ENCODE results near the gene DEGS2.

The DEGS2 gene

DNA sequence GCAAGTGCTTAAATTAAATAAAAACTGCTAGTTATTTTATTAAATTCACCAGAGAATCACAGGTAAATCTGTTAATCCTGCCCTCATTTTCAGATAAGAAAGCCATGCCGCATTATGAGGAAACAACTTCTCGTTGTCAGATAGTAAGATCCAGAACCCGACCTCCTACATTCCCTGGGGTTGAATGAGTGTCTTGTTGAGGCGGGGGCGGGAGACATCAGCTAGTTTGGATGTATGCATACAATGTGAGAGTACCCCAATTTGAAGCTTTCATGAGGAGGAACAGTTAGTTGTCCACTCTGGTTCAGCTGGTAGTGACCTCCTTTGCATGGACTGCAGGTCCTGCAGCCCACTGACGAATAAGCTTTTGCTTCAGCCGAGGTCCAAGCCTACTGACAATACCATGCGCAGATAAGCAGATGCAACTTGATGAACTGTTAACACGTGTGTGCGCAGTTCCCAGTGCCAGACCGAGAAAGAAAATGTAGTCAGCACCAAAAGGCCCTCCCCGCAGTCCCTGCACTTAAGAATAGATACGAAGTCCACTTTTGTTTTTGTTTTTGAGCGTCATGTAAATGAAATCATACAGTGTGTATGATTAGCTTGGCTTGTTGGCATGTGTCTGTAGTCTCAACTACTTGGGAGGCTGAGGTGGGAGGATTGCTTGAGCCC is 59.3 kb downstream of the DEGS2 start:
- Histone ChIP-seq H4K20me1 (ENCODE audit: insufficient read depth, low read length, poor library complexity, severe bottlenecking) (peaks cover 47% of the 10 kb centered on the region), H3K36me3 (ENCODE audit: insufficient read depth, low read length) (peaks cover 97% of the 10 kb centered on the region), H3K79me2 (ENCODE audit: insufficient read depth, low read length) (peaks cover 95% of the 10 kb centered on the region), H3K9me3 (ENCODE audit: insufficient read depth, low read depth, low read length) (no peaks in the 10 kb centered on the region), H3K4me3 (ENCODE audit: low read length, poor library complexity, severe bottlenecking) (no peak overlapping the region), H3K9me2 (replicated peaks; ENCODE audit: low read depth, low read length) (no peaks in the 10 kb centered on the region), H3K4me1 (ENCODE audit: insufficient read depth, low read length, poor library complexity, severe bottlenecking) (peaks cover 20% of the 10 kb centered on the region), H2AFZ (ENCODE audit: low read length) (no peak overlapping the region), H3K27me3 (ENCODE audit: insufficient read depth, low read length, poor library complexity, severe bottlenecking) (no peaks in the 10 kb centered on the region), H3F3A (ENCODE audit: low read depth) (no peaks in the 10 kb centered on the region), H3K4me2 (ENCODE audit: low read depth, low read length, poor library complexity, severe bottlenecking) (no peak overlapping the region), H3K9ac (ENCODE audit: low read depth, low read length, poor library complexity, severe bottlenecking) (no peak overlapping the region)
- TF ChIP-seq, protein P1, sequence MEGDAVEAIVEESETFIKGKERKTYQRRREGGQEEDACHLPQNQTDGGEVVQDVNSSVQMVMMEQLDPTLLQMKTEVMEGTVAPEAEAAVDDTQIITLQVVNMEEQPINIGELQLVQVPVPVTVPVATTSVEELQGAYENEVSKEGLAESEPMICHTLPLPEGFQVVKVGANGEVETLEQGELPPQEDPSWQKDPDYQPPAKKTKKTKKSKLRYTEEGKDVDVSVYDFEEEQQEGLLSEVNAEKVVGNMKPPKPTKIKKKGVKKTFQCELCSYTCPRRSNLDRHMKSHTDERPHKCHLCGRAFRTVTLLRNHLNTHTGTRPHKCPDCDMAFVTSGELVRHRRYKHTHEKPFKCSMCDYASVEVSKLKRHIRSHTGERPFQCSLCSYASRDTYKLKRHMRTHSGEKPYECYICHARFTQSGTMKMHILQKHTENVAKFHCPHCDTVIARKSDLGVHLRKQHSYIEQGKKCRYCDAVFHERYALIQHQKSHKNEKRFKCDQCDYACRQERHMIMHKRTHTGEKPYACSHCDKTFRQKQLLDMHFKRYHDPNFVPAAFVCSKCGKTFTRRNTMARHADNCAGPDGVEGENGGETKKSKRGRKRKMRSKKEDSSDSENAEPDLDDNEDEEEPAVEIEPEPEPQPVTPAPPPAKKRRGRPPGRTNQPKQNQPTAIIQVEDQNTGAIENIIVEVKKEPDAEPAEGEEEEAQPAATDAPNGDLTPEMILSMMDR (conservative IDR thresholded peaks at IDR 0.05; ENCODE audit: low read length): no peak
- TF ChIP-seq EZH2phosphoT487 (IDR thresholded peaks at IDR 0.05; ENCODE audit: borderline replicate concordance): no peak

DNA sequence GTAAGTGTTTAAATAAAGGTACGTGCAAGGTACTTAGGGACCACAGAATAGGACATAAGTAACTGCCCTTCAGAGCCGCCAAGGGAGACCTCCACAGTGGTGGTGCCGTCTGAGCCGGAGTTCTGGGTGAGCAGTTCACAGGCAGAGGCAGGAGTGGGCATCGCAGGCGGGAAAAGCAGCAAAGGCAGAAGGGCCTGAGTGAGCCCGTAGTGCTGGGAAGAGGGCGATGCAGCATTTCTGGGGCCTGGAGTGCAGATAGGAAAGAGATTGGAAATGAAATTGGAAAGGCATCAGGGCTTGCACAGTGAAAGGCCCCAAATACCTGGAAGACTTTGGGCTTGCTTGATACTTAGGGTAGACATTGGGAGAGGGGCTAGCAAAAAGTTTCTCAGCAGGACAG is 61.3 kb downstream of the DEGS2 start:
- Histone ChIP-seq H3K36me3 (ENCODE audit: insufficient read depth, low read length) (peaks cover 96% of the 10 kb centered on the region), H3F3A (ENCODE audit: low read depth) (no peaks in the 10 kb centered on the region), H3K4me3 (ENCODE audit: low read length, poor library complexity, severe bottlenecking) (no peak overlapping the region), H3K9ac (ENCODE audit: low read depth, low read length, poor library complexity, severe bottlenecking) (no peak overlapping the region), H3K4me1 (ENCODE audit: insufficient read depth, low read length, poor library complexity, severe bottlenecking) (peaks cover 3% of the 10 kb centered on the region), H2AFZ (ENCODE audit: low read length) (no peak overlapping the region), H3K4me2 (ENCODE audit: low read depth, low read length, poor library complexity, severe bottlenecking) (no peak overlapping the region), H3K27me3 (ENCODE audit: insufficient read depth, low read length, poor library complexity, severe bottlenecking) (no peaks in the 10 kb centered on the region), H4K20me1 (ENCODE audit: insufficient read depth, low read length, poor library complexity, severe bottlenecking) (peaks cover 42% of the 10 kb centered on the region), H3K9me3 (ENCODE audit: insufficient read depth, low read depth, low read length) (no peaks in the 10 kb centered on the region), H3K9me2 (replicated peaks; ENCODE audit: low read depth, low read length) (no peaks in the 10 kb centered on the region), H3K79me2 (ENCODE audit: insufficient read depth, low read length) (peaks cover 95% of the 10 kb centered on the region)
- TF ChIP-seq EZH2phosphoT487 (IDR thresholded peaks at IDR 0.05; ENCODE audit: borderline replicate concordance): no peak
- TF ChIP-seq, protein P1 (conservative IDR thresholded peaks at IDR 0.05; ENCODE audit: low read length): no peak

DNA sequence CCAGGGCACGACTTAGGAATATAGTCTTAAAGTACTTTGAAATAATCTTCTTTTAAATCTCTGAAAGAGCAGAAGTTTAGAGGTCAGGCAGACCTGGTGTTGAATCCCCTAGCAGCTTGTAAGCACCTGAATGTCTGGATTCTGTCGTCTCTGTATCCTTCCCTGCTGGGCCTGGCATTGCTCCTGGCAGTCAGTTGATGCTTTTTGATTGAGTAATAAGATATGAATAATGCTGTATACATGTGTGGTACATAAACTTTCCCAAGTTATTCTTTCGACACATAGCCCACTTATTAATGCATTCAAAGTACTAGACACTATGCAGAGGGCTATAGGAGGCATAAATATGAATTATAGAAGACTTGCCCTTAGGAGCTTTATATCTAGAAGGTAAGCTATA is 62.8 kb downstream of the DEGS2 start:
- TF ChIP-seq, protein P1 (conservative IDR thresholded peaks at IDR 0.05; ENCODE audit: low read length): no peak
- TF ChIP-seq EZH2phosphoT487 (IDR thresholded peaks at IDR 0.05; ENCODE audit: borderline replicate concordance): no peak
- no peak overlapping the region for H3K4me3 ChIP-seq (ENCODE audit: low read length, poor library complexity, severe bottlenecking)

More for the DNA sequence above, 62.8 kb downstream of the DEGS2 start:
- no peak overlapping the region for H3K4me2 ChIP-seq (ENCODE audit: low read depth, low read length, poor library complexity, severe bottlenecking)
- H3K36me3 ChIP-seq (ENCODE audit: insufficient read depth, low read length): peaks cover 96% of the 10 kb centered on the region
- H3K4me1 ChIP-seq (ENCODE audit: insufficient read depth, low read length, poor library complexity, severe bottlenecking): peaks cover under 1% of the 10 kb centered on the region
- no peaks in the 10 kb centered on the region for H3K9me2 ChIP-seq (replicated peaks; ENCODE audit: low read depth, low read length)
- peaks cover 47% of the 10 kb centered on the region for H4K20me1 ChIP-seq (ENCODE audit: insufficient read depth, low read length, poor library complexity, severe bottlenecking)
- no peak overlapping the region for H2AFZ ChIP-seq (ENCODE audit: low read length)
- H3K9me3 ChIP-seq (ENCODE audit: insufficient read depth, low read depth, low read length): no peaks in the 10 kb centered on the region
- H3K27me3 ChIP-seq (ENCODE audit: insufficient read depth, low read length, poor library complexity, severe bottlenecking): no peaks in the 10 kb centered on the region
- no peaks in the 10 kb centered on the region for H3F3A ChIP-seq (ENCODE audit: low read depth)
- peaks cover 95% of the 10 kb centered on the region for H3K79me2 ChIP-seq (ENCODE audit: insufficient read depth, low read length)
- H3K9ac ChIP-seq (ENCODE audit: low read depth, low read length, poor library complexity, severe bottlenecking): no peak overlapping the region
